Measurements from ENCODE around the gene OR11G2. TPM values are rescaled to one million over a fixed set of nuclear protein-coding genes. Genes with fewer than 3 reads are reported as not detected.
"Not testable (repeated sequence)": the region's sequence is repeated elsewhere in the genome, so short reads cannot be mapped to it uniquely, and the experiment has no call there.

Gene OR11G2
- total and polyA plus RNA-seq, 8 donors: 0.06 TPM; not detected in 5

DNA sequence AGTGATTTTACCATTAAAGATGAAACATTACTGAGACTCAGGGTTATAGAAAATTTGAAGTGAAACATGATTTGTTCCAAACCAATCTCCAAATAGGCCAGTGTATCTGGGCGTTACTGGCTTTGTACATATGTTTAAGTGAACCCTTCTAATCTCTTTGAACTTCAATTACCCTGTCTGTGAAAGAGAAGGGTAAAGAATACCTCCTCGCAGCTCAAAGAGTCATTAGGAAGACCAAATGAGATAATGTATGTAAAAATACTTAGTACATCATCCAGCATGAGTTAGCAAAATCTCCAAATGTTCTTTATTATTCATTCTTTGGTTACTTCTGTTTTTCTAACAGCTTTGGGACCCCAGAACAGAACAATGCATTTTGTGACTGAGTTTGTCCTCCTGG, 32.7 kb downstream of the OR11G2 start, which contains the start of gene OR11H6:
Gene OR11H6 (plus strand): TSS at position 301 of the 400 bp plus-strand sequence. CDS start 0 bp downstream, at position 301.
- intact Hi-C loops (cut with DNase I): no loop called here
- H3K27ac ChIP-seq: no peak within 1 kb of the TSS
- ATAC-seq (no peak), DNase-seq (no peak)
- no peaks in the 10 kb centered on the region for H3K9me3 ChIP-seq
- H3K27me3 ChIP-seq: no peaks in the 10 kb centered on the region
- H3K36me3 ChIP-seq: no peaks in the 10 kb centered on the region
- no peaks in the 10 kb centered on the region for H3K4me1 ChIP-seq
- TF ChIP-seq, protein P1, sequence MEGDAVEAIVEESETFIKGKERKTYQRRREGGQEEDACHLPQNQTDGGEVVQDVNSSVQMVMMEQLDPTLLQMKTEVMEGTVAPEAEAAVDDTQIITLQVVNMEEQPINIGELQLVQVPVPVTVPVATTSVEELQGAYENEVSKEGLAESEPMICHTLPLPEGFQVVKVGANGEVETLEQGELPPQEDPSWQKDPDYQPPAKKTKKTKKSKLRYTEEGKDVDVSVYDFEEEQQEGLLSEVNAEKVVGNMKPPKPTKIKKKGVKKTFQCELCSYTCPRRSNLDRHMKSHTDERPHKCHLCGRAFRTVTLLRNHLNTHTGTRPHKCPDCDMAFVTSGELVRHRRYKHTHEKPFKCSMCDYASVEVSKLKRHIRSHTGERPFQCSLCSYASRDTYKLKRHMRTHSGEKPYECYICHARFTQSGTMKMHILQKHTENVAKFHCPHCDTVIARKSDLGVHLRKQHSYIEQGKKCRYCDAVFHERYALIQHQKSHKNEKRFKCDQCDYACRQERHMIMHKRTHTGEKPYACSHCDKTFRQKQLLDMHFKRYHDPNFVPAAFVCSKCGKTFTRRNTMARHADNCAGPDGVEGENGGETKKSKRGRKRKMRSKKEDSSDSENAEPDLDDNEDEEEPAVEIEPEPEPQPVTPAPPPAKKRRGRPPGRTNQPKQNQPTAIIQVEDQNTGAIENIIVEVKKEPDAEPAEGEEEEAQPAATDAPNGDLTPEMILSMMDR (IDR thresholded peaks at IDR 0.05): no peak
- H3K4me3 ChIP-seq: no peak within 1 kb of the TSS

GRCh38 chr14:20228681-20229080, 38.0 kb downstream of the OR11G2 start, which contains the start of gene OR11H7:
OR11H7 (plus strand) TSS chr14:20228981.
- DNase-seq (no peak), ATAC-seq (no peak)
- intact Hi-C loops (cut with DNase I): no loop called here
- no peaks in the 10 kb centered on the region for H3K4me1 ChIP-seq
- H3K27ac ChIP-seq: no peak within 1 kb of the TSS
- no peaks in the 10 kb centered on the region for H3K36me3 ChIP-seq
- no peaks in the 10 kb centered on the region for H3K27me3 ChIP-seq
- TF ChIP-seq, protein P1 (IDR thresholded peaks at IDR 0.05): no peak
- H3K9me3 ChIP-seq: peaks cover 0 to 12% of the 10 kb centered on the region in 2 donors
- no peak within 1 kb of the TSS for H3K4me3 ChIP-seq

- H3K9me3 ChIP-seq; H3K27ac ChIP-seq; H3K4me1 ChIP-seq; H3K27me3 ChIP-seq; intact Hi-C loops (cut with DNase I); H3K4me3 ChIP-seq; H3K36me3 ChIP-seq; ATAC-seq; DNase-seq: not testable (repeated sequence)
These were observed 44.7 kb downstream of the OR11G2 start for GRCh38 chr14:20235415-20235814.

DNA sequence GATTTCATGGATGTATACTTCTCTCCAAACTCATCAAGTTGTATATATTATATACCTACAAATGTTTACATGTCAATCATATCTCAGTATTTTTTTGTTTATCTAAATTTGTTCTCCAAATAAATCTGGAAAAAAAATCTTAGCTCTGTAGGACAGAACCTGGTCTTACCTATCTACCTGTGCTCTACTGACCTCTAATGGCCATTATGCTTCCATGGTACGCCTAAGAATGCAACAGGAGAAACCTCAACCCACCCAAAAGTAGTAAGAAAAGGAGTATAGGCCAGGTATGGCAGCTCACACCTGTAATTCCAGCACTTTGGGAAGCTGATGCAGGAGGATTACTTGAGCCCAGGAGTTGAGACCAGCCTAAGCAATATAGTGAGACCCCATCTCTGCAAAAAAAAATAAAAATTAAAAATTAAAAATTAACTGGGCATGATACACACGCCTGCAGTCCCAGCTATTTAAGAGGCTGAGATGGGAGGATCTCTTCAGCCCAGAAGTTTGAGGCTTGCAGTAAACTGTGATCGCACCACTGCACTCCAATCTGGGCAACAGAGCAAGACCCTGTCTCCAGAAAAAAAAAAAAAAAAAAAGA, 57.0 kb downstream of the OR11G2 start:
- Histone ChIP-seq H3K27ac (no peak overlapping the region), H3K27me3 (no peaks in the 10 kb centered on the region), H3K4me3 (no peak overlapping the region), H3K36me3 (no peaks in the 10 kb centered on the region), H3K4me1 (no peaks in the 10 kb centered on the region), H3K9me3 (peaks cover 0 to 9% of the 10 kb centered on the region in 2 donors)
- TF ChIP-seq, protein P1 (IDR thresholded peaks at IDR 0.05): no peak
- ATAC-seq (peak; percentile 30), DNase-seq (no peak)
- intact Hi-C loops (cut with DNase I): no loop called here

Other genes with a start within 250 kb of the OR11G2 start
- gene OR4K15, start 215.3 kb upstream of the OR11G2 start, total RNA-seq: not detected
- gene OR4K15, start 215.3 kb upstream of the OR11G2 start, polyA plus RNA-seq (ENCODE audit: insufficient read length in 6 of 6): not detected
- not detected for gene OR4Q2, start 188.7 kb upstream of the OR11G2 start, total RNA-seq
- gene OR4Q2, start 188.7 kb upstream of the OR11G2 start, polyA plus RNA-seq (ENCODE audit: insufficient read length in 6 of 6): not detected
- gene OR4K14, start 171.6 kb upstream of the OR11G2 start, total RNA-seq: not detected
- gene OR4K14, start 171.6 kb upstream of the OR11G2 start, polyA plus RNA-seq (ENCODE audit: insufficient read length in 6 of 6): not detected
- gene OR4K13, start 154.9 kb upstream of the OR11G2 start, total RNA-seq: not detected
- under 1 TPM in 2 of 6 donors, not detected in 4; 0.03 TPM for gene OR4K13, start 154.9 kb upstream of the OR11G2 start, polyA plus RNA-seq (ENCODE audit: insufficient read length in 6 of 6)
- gene OR4L1, start 130.9 kb upstream of the OR11G2 start, total RNA-seq: not detected
- gene OR4L1, start 130.9 kb upstream of the OR11G2 start, polyA plus RNA-seq (ENCODE audit: insufficient read length in 6 of 6): not detected
- not detected for gene OR4K17, start 80.2 kb upstream of the OR11G2 start, total RNA-seq
- under 1 TPM; 0.03 to 0.11 (median 0.08) TPM for gene OR4K17, start 80.2 kb upstream of the OR11G2 start, polyA plus RNA-seq (ENCODE audit: insufficient read length in 6 of 6)
- not detected for gene OR4N5, start 52.1 kb upstream of the OR11G2 start, total RNA-seq
- gene OR4N5, start 52.1 kb upstream of the OR11G2 start, polyA plus RNA-seq (ENCODE audit: insufficient read length in 6 of 6): not detected
- gene OR11H6, start 32.8 kb downstream of the OR11G2 start, total RNA-seq: not detected
- gene OR11H6, start 32.8 kb downstream of the OR11G2 start, polyA plus RNA-seq (ENCODE audit: insufficient read length in 6 of 6): not detected
- gene OR11H7, start 38.1 kb downstream of the OR11G2 start, total RNA-seq: not detected
- gene OR11H7, start 38.1 kb downstream of the OR11G2 start, polyA plus RNA-seq (ENCODE audit: insufficient read length in 6 of 6): under 1 TPM; 0.32 to 0.98 (median 0.75) TPM
- not detected for gene OR11H4, start 48.4 kb downstream of the OR11G2 start, total RNA-seq
- gene OR11H4, start 48.4 kb downstream of the OR11G2 start, polyA plus RNA-seq (ENCODE audit: insufficient read length in 6 of 6): under 1 TPM in 3 of 6 donors, not detected in 3; 0.11 to 0.20 (median 0.13) TPM
- 10 to 100 TPM; 16.6 to 18.3 TPM for gene TTC5, start 115.1 kb downstream of the OR11G2 start, total RNA-seq
- gene TTC5, start 115.1 kb downstream of the OR11G2 start, polyA plus RNA-seq (ENCODE audit: insufficient read length in 6 of 6): 10 to 100 TPM; 22.8 to 27.6 (median 25.3) TPM
- 10 to 100 TPM; 30.0 to 31.1 TPM for gene CCNB1IP1, start 142.4 kb downstream of the OR11G2 start, total RNA-seq
- 100 to 1,000 TPM; 111 to 151 (median 135) TPM for gene CCNB1IP1, start 142.4 kb downstream of the OR11G2 start, polyA plus RNA-seq (ENCODE audit: insufficient read length in 6 of 6)
- gene PARP2, start 152.7 kb downstream of the OR11G2 start, total RNA-seq: 10 to 100 TPM; 18.0 to 24.1 TPM
- gene PARP2, start 152.7 kb downstream of the OR11G2 start, polyA plus RNA-seq (ENCODE audit: insufficient read length in 6 of 6): 10 to 100 TPM; 51.8 to 68.4 (median 59.3) TPM
- gene TEP1, start 222.6 kb downstream of the OR11G2 start, total RNA-seq: 10 to 100 TPM; 50.8 to 57.0 TPM
- gene TEP1, start 222.6 kb downstream of the OR11G2 start, polyA plus RNA-seq (ENCODE audit: insufficient read length in 6 of 6): 10 to 100 TPM; 19.0 to 25.0 (median 20.5) TPM
- under 1 TPM; 0.20 to 0.31 TPM for gene KLHL33, start 245.3 kb downstream of the OR11G2 start, total RNA-seq
- under 1 TPM; 0.21 to 0.39 (median 0.31) TPM for gene KLHL33, start 245.3 kb downstream of the OR11G2 start, polyA plus RNA-seq (ENCODE audit: insufficient read length in 6 of 6)